GM19240 (cell line): Measurements from ENCODE around the gene NOS1AP.

ENCODE experiments used
- DNase-seq: peaks from one replicate; pipeline ENCODE4 v3.0.0; 2011; ENCODE audit warnings: low spot score; ENCODE audit not compliant: insufficient read length

The NOS1AP gene

GRCh38 chr1:162088281-162088969 lies 18.9 kb downstream of the NOS1AP start:
- no peak for DNase-seq

DNA sequence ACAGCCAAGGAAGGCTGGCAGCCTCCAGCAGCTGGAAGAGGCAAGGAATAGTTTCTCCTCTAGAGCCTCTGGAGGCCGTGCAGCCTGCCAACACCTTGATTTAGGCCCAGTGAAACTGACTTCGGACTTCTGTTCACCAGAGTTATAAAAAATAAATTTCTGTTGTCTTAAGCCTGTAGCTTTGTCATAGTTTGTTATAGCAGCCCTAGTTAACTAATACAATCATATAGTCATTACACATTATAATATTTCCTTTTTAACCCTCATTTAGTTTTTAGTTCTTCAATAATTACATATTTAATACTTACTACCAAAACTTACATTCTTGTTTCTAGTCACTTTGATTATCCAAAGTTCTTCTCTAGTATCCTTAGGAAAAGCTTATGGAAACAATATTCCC lies 20.3 kb downstream of the NOS1AP start:
- no peak for DNase-seq

DNA sequence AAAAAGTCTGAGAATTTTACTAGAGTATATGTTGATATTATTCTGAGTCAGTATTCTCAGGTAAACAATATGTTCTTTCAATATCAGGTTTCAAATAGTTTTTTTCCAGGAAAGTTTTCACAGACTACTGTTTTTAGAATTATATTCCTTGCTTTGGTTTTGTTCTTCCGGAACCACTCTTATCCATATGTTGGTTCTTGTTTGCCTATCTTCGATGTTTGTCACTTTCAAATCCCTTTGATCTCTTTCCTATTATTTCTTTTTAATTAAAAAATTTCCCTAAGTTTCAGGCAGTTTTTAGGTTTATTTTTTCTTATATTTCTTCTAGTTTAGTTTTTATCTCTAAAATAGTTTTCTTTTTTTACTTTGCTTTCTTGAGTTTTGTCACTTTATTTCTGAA lies 20.9 kb downstream of the NOS1AP start:
- no peak for DNase-seq

DNA sequence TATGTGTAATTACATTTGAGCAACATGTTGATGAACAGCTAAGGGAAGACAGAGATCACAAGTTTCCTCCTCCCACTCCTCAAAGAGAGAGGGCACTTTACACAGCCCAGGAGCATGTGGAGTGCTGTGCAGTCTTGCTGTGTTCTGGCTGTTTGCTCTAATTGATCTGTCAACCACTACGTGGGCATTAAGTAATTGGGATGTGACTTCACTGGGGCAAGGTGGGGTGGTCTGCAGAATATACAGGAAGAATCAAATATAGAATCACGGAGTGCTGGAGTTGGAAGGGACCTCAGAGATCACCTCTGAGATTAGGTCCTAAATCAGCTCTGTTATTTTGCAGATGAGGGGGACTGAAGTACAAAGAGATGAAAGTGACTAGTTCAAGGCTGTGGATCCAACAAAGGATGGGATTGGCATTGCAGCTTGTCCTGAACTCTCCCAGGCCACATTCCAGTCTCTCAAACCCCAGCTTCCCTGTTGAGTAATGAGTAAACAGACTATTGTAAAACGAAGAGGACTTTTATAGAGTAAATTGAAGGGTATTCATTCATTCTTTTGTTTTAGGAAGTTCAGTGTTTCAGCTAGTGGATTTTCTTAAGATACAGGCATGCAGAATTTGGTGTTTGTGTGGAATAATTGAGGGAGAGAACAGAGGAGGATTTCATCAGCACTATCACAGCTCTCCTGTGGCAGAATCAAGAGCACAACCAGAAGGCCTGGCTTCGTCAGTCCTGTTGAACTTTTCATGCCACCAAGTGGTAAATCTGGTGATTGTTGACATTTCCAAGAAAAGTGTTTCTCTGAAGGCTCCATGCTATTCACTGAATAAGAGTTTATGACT lies 22.4 kb downstream of the NOS1AP start:
- DNase-seq, result no peak

DNA sequence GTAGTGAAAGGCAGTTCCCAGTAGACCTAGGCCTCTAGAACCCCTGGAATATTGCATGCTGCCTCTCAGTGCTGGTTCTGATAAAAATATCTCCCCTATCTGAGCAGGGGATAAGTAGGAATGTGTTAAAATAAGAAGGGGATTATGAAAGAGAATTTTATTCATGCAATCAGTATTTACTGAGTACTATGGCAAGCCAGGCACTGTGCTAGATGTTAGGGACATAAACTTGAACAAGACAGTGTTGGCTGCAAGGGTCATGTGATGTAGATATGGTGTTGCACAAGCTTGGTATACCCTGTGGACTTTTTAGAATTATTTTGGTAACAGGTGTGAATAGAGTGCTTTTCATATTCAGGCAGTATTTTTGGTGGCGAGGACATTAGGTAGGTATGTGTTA lies 23.6 kb downstream of the NOS1AP start:
- no peak for DNase-seq

DNA sequence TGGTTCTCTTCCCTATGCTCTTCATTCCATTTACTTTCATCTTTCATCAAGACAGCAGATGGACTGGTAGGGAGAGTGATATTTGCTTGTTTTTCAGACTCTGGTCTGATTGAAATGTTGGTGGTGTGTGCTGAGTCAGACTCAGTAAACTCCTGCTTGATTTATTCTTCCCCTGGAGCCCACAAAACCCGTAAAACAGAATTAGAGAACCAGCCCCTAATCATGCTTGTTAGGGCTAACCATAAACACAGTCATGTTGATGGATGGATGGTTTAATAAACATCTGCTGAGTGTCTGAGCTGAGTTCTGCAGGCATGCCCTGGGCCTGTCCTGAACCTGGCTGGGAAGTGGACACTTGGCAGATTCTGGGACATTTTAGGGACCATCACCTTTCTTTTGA lies 24.8 kb downstream of the NOS1AP start:
- no peak for DNase-seq

DNA sequence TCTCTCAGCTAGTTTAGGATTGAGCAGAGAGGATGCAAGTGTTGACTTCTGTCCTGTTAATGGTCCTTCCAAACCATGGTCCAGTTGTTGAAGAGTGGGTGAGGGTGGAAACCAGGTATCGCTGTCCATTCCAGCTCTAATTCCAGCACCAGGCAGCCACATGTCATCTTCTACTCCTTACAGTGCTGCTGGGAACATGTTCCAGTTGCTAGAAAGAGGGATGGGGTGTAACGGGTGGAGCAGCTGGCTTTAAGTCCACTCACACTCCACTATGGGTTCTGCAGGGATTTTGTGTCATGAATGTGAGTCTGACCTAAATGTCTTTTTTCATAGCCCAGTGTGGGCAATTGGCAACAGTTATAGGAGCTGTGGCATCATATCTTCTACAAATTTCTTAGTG lies 25.2 kb downstream of the NOS1AP start:
- no peak for DNase-seq

DNA sequence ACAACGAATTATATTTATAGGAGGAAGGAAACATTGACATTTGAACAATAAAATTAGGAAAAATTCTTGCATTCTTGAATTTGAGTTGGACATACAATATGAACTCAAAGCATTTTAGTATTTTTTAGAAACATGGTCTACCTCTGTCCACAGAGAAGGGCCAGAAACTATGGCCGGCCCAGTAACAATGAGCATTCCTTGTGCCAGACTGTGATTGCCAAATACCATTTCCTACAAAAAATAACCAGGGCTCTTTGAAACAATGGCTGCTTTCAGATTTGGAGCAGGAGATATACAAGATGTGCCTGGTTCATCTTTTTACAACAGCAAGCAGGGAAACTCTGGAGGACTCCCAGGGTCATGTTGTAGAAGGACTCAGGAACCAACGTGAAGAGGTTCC lies 38.4 kb downstream of the NOS1AP start:
- DNase-seq, result no peak

DNA sequence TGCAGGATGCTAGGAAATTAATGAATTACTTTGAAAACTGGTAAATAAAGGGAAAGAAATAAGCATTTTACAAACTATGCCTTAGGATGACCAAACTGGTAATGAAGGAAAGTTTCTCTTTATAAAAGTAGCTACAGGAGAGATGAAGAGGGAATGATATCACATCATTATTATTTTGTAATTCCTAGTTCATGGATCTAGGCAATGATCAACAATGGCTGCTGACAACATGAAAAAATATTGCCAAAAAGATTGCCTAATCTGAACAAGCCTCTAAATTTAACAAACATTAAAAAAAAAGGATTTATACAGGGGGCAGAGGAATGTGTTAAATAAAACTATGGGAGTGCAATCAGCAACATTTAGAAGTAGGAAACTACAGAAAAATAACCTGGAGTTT lies 38.9 kb downstream of the NOS1AP start:
- no peak for DNase-seq

DNA sequence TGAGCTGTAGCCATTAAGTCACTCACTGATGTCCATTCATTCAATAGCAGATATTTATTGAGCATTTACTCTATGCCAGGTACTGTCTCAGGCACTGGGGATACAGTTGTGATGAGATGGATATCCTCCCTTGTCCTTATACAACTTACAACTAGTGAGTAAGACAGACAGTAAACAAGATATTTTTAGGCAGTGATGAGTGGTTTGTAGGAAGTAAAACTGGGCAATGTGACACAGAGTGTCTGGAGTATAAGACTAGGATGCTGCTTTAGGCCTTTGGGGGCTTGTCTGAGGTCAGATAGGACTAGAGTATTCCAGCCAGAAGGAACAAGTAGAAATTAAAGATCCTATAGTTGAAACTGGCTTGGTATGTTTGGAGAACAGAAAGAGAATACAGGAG lies 41.4 kb downstream of the NOS1AP start:
- DNase-seq, result no peak

DNA sequence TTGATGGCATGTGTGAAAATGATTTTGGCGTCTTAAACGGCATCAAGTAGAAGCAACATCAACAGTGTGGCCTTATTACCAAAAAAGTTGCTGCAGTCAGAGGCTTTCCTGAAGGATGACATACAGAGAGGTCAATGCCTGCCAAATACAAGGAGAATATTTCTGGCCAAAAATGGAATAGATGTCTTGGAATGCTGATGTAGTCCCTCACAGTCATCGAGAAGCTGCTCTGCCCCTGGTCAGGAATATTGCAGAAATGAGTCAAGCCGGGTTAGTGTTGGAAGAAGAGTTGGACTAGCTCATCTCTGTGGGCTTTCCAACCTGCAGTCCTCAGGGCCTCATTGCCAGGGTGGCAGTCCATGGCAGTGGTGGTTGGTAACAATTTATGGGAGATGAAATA lies 42.1 kb downstream of the NOS1AP start:
- DNase-seq, result no peak

GRCh38 chr1:162113419-162113818 lies 43.9 kb downstream of the NOS1AP start:
- DNase-seq, result no peak

DNA sequence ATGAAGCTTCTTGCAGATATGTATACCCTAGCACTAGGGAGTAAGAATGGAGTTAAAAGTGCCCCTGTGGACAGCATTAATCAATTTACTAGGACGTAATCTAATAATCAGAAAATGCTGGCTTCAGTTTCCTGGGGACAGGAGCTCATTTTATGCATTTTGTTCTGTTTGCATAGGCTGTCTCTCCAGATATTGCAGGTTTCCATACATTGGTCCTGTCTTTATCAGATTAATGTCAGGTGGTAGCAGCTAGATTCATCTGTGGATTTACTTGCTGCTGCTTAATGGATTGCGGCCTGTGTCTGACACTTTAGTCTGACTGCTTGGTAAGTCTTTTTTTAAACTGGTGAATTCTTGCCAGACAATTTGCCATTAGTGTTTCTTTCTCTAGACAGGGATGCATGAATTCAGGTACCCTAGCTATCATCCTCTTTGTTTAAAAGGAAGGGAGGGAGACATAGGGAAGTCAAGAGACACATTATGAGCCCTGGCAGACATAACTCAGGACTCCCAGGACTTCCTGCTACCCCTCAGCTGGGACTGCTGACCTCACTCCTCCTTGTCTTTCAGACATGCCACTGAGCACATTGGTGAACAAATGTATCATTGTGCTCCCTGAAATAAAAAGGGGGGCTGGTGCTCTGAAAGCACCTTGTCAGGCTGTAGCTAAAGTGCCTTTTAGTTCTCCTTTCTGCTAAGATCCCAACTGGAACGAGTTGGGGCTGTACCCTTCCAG lies 47.7 kb downstream of the NOS1AP start:
- no peak for DNase-seq

DNA sequence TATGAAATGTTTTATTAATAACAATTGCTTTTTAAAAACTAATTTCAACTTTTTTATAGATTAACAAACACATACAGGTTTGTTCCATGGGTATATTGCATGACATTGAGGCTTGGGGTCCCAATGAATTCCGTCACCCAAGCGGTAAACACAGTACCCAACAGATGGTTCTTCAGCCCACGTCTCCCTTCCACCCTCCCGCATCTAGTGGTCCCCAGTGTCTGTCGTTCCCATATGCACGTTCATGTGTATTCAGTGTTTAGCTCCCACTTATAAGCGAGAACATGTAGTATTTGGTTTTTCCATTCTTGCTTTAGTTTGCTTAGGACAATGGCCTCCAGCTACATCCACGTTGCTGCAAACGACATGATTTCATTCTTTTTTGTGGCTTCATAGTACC lies 48.6 kb downstream of the NOS1AP start:
- no peak for DNase-seq

GRCh38 chr1:162128693-162129356 lies 59.3 kb downstream of the NOS1AP start:
- no peak for DNase-seq

DNA sequence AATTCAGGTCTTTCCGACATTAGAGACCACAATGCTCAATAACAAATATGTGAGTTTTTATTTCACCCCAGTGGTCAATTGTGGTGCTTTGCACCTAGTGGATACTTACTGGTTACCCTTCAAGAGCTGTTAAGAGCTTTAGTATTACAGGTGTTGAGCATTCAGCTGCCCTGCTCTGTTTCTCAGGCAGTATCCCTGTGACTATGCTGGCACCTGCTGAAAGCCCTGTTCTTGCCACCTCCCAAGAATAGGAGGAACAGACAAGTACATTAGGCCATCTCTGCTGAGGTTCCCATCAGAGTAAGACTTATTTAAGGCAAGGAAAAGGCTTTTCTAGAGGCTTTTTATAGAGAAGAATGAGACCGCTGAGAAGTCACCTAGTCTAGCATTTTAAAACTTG lies 60.8 kb downstream of the NOS1AP start:
- no peak for DNase-seq

DNA sequence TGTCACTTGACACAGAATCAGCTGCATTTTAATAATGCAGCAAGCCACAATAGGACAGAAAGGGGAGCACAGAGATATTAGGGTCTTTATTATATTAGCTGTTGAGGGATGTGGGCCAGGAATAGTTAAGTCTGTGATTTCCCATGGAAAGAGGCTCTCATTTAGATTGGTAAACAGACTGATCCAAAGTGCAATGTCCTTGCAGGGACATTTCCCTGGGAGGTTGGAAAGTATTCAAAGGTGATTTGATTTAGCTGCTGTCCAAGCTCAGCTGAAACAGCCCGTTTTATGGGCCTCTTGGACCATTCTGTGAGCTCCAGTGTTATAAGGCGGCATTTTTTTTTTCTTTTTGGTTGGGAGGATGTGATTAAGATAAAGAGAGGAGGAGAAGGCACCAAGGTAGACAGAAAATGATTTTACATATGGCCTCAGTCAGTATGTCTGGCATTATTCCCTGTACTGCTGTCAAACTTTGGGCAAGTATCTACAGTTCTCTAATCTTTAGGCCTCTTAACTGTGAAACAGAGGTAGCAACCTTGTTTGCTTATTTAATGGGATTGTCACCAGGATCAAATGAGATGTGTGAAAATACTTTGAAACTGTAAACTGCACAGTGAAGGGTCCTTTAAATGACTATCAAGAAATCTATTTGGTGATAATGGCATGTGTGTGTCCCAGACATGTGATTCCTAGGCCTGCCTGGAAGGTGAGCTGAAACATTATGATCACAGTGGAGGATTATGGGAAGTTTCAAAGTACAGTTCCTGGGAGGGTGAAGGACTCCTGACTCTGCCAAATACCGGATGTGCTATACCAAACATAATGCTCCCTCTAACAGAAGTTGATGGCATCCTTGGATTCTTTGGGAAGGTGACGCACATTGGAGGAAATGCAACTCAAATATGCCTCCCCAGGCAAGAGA lies 62.2 kb downstream of the NOS1AP start:
- DNase-seq, result no peak

- no peak for DNase-seq
These were observed 64.1 kb downstream of the NOS1AP start for GRCh38 chr1:162133566-162133965.

- no peak for DNase-seq
These were observed 65.2 kb downstream of the NOS1AP start for GRCh38 chr1:162134646-162135045.

GRCh38 chr1:162135271-162135775 lies 65.8 kb downstream of the NOS1AP start:
- DNase-seq, result no peak
